A172 (cell line): ENCODE results near the gene CCDC187. TPM values are rescaled to one million over a fixed set of nuclear protein-coding genes. Genes with fewer than 3 reads are reported as not detected.

ENCODE experiments used
- DNase-seq: peaks from one replicate; pipeline ENCODE4 v3.0.0-alpha.2; 2015; ENCODE audit warnings: low spot score
- total RNA-seq: library from RNA; depleted of rRNA; stranded (reverse); fragments of >200 nt; shearing (Covaris generic); gene quantifications from 2 replicates; pipeline ENCODE4 v1.2.3, GENCODE V29; 2014; rRNA removed

Gene CCDC187
- total RNA-seq, 1 experiment from 2014 or later, result 0.07 TPM

GRCh38 chr9:136206602-136207275 lies 97.2 kb downstream of the CCDC187 start:
- no peak for DNase-seq

GRCh38 chr9:136205707-136205992 lies 98.2 kb downstream of the CCDC187 start:
- DNase-seq, result no peak

GRCh38 chr9:136204838-136205706 lies 98.8 kb downstream of the CCDC187 start, which contains the start of gene LHX3:
TSS of gene LHX3 (minus strand) at chr9:136205128. CDS start at chr9:136205012, 116 bp downstream.
- DNase-seq, result no peak

- DNase-seq, result no peak
Measured at GRCh38 chr9:136204145-136204805, 99.6 kb downstream of the CCDC187 start.

- DNase-seq, result no peak
Measured at GRCh38 chr9:136203408-136204144, 100.3 kb downstream of the CCDC187 start.

- DNase-seq, result no peak
Measured at GRCh38 chr9:136202454-136203407, 101.2 kb downstream of the CCDC187 start.

GRCh38 chr9:136201609-136202453 lies 102.1 kb downstream of the CCDC187 start:
- DNase-seq, result no peak

GRCh38 chr9:136201174-136201573 lies 102.7 kb downstream of the CCDC187 start:
- DNase-seq, result no peak

- no peak for DNase-seq
Measured at GRCh38 chr9:136200424-136200823, 103.5 kb downstream of the CCDC187 start.

Other genes with a start within 250 kb of the CCDC187 start
- gene NACC2, start 208.8 kb downstream of the CCDC187 start, total RNA-seq, result 34.2 and 41.6 TPM in 2 replicates
- gene TMEM250, start 185.2 kb downstream of the CCDC187 start, total RNA-seq, result 70.4 and 81.1 TPM in 2 replicates
- not detected in 2 replicates for gene LHX3, start 99.0 kb downstream of the CCDC187 start, total RNA-seq
- gene QSOX2, start 58.3 kb downstream of the CCDC187 start, total RNA-seq, result 33.9 and 39.7 TPM in 2 replicates
- 92.9 and 101 TPM in 2 replicates for gene GPSM1, start 23.4 kb upstream of the CCDC187 start, total RNA-seq
- 40.1 and 84.2 TPM in 2 replicates for gene DNLZ, start 59.6 kb upstream of the CCDC187 start, total RNA-seq
- 0.95 and 1.1 TPM in 2 replicates for gene CARD9, start 69.6 kb upstream of the CCDC187 start, total RNA-seq
- 16.9 and 23.8 TPM in 2 replicates for gene SNAPC4, start 96.1 kb upstream of the CCDC187 start, total RNA-seq
- 99.2 and 148 TPM in 2 replicates for gene ENTR1, start 106.5 kb upstream of the CCDC187 start, total RNA-seq
- gene PMPCA, start 106.6 kb upstream of the CCDC187 start, total RNA-seq, result 135 and 169 TPM in 2 replicates
- gene INPP5E, start 135.8 kb upstream of the CCDC187 start, total RNA-seq, result 16.6 and 17.6 TPM in 2 replicates
- gene SEC16A, start 178.9 kb upstream of the CCDC187 start, total RNA-seq, result 35.0 and 46.3 TPM in 2 replicates
- gene NOTCH1, start 242.0 kb upstream of the CCDC187 start, total RNA-seq, result 22.2 and 23.3 TPM in 2 replicates